GM10266 (cell line): ENCODE results near the gene MMP28.

ENCODE experiments used
- DNase-seq: peaks from one replicate; pipeline ENCODE4 v3.0.0; 2012; ENCODE audit errors: extremely low spot score
- TF ChIP-seq, protein P1 (sequence below): IDR thresholded peaks from 2 replicates; pipeline ENCODE4 v1.5.1; 2012; ENCODE audit warnings: mild to moderate bottlenecking, low read depth; ENCODE audit not compliant: control insufficient read depth, insufficient read depth; ENCODE audit errors: missing control alignments

MMP28 gene

DNA sequence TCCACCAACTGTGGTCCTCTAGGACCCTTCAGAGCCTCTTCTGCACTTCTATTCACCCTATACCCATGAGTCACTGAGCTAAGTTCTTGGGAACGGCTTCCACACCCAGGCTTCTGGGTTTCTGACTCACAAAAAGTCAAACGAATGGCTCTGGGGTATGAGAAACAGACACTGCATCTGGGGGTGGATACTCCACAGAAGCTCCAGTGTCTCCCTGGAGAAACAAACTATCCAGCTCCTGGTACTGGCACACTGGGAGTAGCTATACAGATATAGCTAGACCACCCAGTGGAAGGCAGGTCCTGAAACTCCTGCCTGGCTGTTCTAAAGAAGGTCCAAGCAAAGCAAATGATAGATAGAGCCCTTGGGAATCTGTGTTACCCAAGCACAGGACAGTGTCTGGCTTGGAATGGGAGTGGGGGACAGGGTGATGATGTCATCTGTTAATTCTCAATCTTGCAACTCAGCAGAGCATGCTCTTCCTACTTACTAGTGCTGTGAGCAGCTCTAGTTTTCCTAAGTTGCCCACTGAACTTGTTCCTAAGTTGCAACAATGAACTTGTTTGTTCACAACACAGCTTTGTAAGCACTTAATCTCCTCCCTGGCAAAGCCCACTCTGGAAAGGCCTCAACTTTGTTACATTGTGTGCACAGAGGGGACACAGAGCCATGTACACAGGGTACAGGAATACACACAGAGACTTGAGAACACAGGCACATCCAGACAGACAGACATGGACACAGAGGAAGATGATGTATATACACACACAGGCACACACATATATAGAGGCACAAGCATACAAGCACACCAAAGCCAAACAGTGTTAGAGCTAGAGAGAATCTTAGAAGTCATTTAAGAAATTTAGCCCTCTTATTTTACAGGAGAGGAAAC is 6.7 kb downstream of the MMP28 start:
- DNase-seq = no peak
- TF ChIP-seq, protein P1, sequence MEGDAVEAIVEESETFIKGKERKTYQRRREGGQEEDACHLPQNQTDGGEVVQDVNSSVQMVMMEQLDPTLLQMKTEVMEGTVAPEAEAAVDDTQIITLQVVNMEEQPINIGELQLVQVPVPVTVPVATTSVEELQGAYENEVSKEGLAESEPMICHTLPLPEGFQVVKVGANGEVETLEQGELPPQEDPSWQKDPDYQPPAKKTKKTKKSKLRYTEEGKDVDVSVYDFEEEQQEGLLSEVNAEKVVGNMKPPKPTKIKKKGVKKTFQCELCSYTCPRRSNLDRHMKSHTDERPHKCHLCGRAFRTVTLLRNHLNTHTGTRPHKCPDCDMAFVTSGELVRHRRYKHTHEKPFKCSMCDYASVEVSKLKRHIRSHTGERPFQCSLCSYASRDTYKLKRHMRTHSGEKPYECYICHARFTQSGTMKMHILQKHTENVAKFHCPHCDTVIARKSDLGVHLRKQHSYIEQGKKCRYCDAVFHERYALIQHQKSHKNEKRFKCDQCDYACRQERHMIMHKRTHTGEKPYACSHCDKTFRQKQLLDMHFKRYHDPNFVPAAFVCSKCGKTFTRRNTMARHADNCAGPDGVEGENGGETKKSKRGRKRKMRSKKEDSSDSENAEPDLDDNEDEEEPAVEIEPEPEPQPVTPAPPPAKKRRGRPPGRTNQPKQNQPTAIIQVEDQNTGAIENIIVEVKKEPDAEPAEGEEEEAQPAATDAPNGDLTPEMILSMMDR = no peak

- TF ChIP-seq, protein P1 = no peak
- no peak for DNase-seq
Measured at GRCh38 chr17:35786941-35787432, 8.5 kb downstream of the MMP28 start.

DNA sequence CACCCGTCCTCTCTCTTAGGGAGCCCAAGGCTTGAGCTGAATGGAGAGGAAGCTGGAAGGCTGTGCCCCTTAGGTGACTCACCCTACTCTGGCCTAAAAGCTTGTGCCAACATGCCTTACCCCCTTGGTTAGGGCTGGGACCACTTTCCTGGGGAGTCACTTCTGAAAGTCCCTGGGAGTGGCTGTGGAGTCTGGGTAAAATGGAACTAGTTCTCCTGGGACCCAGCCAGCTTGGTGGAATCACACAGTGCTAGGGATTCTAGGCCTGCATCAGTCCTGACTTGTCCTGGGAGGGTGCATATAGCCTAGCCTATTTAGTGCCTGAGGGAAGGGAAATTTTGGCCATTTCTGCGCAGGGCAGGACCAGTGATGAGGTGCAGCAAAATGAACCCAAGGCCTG is 10.5 kb downstream of the MMP28 start:
- TF ChIP-seq, protein P1 = no peak
- no peak for DNase-seq

DNA sequence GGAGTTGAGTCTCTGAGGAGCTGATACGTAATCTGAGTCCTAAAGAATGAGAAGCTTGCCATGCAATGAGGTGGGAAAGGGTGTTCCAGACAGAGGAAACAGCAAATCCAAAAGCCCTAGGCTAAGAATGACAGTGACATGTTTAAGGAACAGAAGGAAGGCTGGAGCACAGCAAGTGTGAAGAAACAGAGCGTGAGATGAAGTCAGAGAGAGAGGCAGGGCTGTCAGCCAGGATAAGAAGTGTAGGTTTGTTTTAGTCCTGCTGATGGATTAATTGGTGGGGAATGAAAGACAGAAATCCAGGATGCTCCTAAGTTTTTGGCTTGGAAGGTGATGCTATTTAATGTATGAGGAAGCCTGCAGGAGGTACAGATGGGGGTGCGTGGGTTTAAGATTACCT is 14.5 kb downstream of the MMP28 start:
- TF ChIP-seq, protein P1 = no peak
- no peak for DNase-seq

- TF ChIP-seq, protein P1 = no peak
- no peak for DNase-seq
Measured at GRCh38 chr17:35778641-35779196, 16.7 kb downstream of the MMP28 start.

- TF ChIP-seq, protein P1 = no peak
- DNase-seq = no peak
Measured at GRCh38 chr17:35775583-35775982, 19.9 kb downstream of the MMP28 start.

DNA sequence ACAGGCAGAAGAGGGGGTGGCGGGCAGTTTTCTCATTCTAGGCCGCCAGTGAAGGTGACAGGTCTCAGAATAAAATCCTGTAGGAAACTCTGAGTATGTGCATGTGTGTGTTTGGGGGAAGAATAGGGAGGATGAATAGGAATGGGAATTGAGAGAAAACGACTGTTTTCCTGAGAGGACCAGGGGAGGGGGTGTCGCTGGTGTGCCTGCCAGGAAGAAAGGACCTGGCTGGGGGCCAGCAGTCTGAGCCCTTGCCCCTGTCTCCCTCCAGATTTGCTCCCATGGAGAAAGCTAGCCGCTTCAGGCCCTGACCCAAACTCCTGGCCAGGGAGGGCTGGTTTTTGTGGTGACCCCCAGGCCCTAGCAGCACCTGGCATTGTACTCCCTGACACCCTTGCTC is 20.4 kb downstream of the MMP28 start:
- TF ChIP-seq, protein P1 = no peak
- DNase-seq = no peak
